HG02610 (cell line): ENCODE data around the gene NFATC2IP.
"Not testable (repeated sequence)": the region's sequence is repeated elsewhere in the genome, so short reads cannot be mapped to it uniquely, and the experiment has no call there.

Source experiments
- ATAC-seq: cut with Tn5 transposase; IDR thresholded peaks from one replicate; pipeline ENCODE4 v1.9.1; 2021; ENCODE audit warnings: mild to moderate bottlenecking, moderate library complexity; ENCODE audit not compliant: unreplicated experiment

NFATC2IP gene

GRCh38 chr16:28990375-28991040 is 39.8 kb downstream of the NFATC2IP start:
- ATAC-seq = no peak

DNA sequence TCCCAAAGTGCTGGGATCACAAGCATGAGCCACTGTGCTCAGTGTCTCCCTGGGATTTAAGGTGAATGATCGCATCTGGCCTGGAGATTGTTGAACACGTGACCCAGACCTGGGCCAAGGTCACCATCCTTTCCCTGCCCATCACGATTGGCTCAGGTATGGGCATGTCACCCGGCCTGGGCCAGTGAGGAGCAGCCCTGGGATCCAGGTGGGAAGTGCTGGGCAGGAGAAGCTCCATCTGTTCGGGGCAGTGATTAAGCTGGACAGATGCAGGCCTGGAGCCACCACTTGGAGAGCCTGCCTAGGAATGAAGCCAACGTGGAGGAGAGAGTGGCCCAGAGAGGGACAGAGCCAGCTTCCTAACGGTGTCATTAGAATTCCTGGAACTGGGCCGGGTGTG is 41.0 kb downstream of the NFATC2IP start:
- ATAC-seq = no peak

DNA sequence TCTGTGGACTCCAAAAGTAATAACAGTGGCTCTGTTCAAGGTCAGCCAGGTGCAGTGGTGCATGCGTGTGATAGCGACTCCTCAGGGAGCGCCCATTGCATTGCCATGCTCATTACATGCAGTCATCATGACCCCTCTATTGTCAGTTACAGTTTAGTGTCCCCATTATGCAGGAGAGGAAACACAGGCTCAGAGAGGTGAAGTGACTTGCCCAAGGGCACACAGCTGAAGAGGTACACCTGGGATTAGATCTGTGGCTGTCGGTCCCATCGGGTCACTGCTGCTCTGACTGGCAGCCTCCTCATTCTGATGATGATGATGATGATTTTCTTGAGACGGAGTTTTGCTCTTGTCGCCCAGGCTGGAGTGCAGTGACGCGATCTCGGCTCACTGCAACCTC is 41.8 kb downstream of the NFATC2IP start:
- no peak for ATAC-seq

GRCh38 chr16:28998837-28999236 is 48.1 kb downstream of the NFATC2IP start:
- ATAC-seq = no peak

DNA sequence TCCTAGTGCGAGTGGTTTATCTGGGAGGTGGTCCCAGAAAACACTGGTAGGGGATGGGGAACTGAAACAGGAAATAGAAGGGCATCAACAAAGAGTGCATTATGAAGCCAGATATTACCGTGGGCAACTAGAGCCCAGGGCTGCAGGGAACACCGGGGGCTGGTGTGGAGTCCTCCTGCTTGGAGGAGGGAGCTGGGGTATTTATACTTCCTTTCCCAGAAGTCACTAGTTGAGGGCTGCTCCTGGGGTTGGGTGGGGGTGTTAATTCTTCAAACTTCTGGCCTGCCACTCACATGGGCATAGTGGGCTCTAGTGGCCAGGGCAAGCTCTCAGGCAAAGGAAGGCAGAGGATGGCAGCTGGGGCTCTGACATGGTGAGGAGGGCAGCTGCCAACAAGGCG is 48.8 kb downstream of the NFATC2IP start:
- ATAC-seq = no peak

DNA sequence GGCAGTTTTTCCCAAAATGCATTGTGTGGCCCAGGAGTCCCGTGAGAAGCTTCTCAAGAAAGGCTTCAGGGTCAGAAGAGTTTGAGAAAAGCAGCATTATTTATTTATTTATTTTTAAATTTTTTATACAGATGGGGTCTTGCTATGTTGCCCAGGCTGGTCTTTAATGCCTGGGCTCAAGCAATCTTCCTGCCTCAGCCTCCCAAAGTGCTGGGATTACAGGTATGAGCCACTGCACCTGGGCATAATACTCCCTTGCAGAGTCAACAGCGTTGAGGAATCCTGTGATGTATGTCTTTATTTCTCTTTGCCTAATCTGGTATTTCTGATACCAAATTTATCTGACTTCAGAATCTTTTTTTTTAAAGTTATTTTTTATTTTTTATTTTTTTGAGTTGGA is 49.3 kb downstream of the NFATC2IP start:
- ATAC-seq = no peak

- not testable (repeated sequence) for ATAC-seq
Measured at GRCh38 chr16:29004496-29005139, 53.9 kb downstream of the NFATC2IP start.

DNA sequence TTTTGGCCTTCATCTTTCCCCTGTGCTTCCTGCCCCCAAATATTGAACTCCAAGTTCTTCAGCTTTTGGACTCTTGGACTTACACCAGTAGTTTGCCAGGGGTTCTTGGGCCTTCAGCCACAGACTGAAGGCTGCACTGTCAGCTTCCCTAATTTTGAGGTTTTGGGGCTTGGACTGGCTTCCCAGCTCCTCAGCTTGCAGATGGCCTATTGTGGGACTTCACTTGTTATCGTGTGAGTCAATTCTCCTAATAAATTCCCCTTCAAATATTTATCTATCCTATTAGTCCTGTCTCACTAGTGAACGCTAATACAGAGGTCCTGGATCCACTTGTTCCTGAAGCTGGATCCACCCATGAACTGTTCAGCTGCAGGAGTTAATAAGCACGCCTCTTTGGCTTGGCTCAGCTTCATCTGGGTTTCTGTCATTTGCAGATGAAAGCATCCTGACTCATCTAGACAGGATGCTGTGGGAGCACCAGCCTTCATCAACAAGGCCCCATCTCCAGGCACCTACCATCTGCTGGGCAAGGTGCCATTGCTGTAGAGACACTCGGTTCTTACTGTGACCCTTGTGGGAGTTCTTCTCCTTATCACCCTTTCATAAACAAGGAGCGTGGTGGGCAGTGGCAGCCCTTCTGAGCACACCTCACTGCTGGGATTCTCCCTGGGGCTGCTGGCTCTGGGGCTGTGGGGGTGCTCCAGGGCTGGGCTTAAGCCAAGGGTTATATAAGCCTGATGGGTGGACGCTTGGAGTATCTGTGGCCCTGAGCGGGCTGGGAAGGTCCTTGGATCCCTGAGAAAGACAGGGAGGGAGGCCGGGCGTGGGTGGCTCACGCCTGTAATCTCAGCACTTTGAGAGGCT is 57.2 kb downstream of the NFATC2IP start:
- ATAC-seq = no peak

- no peak for ATAC-seq
Measured at GRCh38 chr16:29009050-29009837, 58.5 kb downstream of the NFATC2IP start.

GRCh38 chr16:29009838-29010166 is 59.1 kb downstream of the NFATC2IP start:
- no peak for ATAC-seq

GRCh38 chr16:29011112-29011511 is 60.4 kb downstream of the NFATC2IP start:
- ATAC-seq = no peak

DNA sequence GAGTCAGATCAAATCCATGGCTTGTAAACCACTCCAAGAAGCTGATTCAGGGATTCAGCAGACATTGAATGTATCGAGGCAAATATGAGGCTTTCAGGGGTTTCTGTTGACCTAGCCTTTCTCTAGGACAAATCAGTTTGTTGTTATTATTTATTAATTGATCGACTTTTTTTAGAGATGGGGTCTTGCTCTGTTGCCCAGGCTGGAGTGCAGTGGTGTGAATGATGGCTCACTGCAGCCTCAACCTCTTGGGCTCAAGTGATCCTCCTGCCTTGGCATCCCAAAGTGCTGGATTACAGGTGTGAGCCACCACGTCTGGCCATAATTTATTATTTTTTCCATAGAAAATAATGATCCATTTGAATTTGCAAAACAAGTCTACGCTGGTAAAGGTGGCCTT is 61.1 kb downstream of the NFATC2IP start:
- no peak for ATAC-seq

DNA sequence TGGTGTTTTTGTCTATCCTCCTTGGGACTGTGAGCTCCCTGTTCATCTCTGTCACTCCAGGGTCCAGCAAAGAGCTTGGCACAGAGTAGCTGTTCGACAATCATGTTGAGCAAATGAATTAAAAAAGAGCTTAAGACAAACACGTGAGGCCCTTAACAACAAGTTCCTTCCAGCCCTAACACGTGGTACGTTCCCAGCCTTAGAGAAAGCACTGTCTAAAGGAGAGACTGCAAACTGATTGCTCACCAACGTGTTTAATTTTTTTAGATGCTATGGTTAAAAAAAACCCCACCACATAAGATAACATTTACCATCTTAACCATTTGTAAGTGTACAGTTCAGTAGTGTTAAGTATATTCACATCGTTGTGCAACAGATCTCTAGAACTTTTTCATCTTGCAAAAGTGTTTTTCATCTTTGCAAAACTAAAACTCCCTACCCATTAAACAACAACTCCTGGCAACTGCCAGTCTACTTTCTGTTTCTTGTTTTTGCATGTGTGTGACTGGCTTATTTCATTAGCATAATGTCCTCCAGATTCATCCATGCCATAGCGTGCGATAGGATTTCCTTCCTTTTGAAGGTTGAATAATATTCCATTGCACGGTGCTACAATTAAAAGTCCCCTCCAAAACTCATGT is 62.3 kb downstream of the NFATC2IP start:
- ATAC-seq = no peak

- no peak for ATAC-seq
Measured at GRCh38 chr16:29014561-29015069, 63.9 kb downstream of the NFATC2IP start.
